MM.1S (cell line): Measurements from ENCODE around the gene HSPA4L.

ENCODE experiments used
- EZH2 ChIP-seq: fragments of 300-600 bp; sonication (generic); optimal IDR thresholded peaks from 2 replicates; pipeline ENCODE3; 2017; ENCODE audit warnings: low read depth, mild to moderate bottlenecking, antibody characterized with exemption, low read length, mixed read lengths
- EZH2phosphoT487 ChIP-seq: fragments of 300-600 bp; sonication (generic); IDR thresholded peaks from 2 replicates; pipeline ENCODE4 v1.6.1; 2018; ENCODE audit warnings: antibody characterized with exemption, low read length
- TF ChIP-seq, protein P1 (sequence below): fragments of 300-600 bp; sonication (generic); IDR thresholded peaks from 2 replicates; pipeline ENCODE4 v1.5.1; 2016; ENCODE audit warnings: antibody characterized with exemption, low read length, mixed read lengths

- TF ChIP-seq EZH2 (no peak), EZH2phosphoT487 (no peak)
- TF ChIP-seq, protein P1, sequence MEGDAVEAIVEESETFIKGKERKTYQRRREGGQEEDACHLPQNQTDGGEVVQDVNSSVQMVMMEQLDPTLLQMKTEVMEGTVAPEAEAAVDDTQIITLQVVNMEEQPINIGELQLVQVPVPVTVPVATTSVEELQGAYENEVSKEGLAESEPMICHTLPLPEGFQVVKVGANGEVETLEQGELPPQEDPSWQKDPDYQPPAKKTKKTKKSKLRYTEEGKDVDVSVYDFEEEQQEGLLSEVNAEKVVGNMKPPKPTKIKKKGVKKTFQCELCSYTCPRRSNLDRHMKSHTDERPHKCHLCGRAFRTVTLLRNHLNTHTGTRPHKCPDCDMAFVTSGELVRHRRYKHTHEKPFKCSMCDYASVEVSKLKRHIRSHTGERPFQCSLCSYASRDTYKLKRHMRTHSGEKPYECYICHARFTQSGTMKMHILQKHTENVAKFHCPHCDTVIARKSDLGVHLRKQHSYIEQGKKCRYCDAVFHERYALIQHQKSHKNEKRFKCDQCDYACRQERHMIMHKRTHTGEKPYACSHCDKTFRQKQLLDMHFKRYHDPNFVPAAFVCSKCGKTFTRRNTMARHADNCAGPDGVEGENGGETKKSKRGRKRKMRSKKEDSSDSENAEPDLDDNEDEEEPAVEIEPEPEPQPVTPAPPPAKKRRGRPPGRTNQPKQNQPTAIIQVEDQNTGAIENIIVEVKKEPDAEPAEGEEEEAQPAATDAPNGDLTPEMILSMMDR, result peak; percentile 70
These were observed 6.4 kb downstream of the HSPA4L start for GRCh38 chr4:127788517-127788916.
